ENCODE measurements around the gene NT5DC4. TPM values are rescaled to one million over a fixed set of nuclear protein-coding genes. Genes with fewer than 3 reads are reported as not detected.

The NT5DC4 gene
- total RNA-seq, 2 experiments from 2014 or later: not detected

DNA sequence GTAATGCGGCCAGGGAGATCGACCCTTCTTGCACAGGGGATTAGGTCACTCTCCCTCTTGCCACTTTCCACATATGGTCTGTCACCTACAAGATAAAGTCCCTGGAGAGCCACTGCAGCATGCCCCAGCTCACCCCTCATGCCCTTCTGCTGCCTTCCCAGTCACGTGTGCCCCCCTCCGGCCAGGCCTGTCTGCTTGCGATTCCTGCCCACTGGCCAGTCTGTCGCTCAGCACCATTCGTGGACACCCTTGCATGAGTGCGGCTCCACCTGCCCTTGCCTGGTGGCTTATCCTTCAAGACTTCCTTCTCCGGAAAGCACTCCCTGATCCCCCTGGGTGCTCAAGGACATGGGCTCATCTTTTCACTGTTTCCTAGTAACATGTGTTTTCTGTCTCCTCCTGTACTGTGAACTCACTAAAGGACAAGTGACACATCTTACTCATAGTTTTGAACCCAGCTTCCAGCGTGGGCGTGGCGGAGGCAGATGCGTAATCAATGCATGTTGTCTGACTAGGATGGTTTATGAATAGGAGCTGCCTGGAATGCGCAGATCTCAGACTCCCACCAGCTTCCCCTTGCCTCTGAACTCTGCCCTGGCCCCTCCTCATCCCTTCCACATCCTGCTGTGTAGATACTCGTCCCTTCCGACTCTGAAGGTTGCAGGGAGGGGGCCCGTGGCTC is 7.8 kb upstream of the NT5DC4 start:
- H3K27ac Mint-ChIP-seq: no peak overlapping the region
- H3K27me3 Mint-ChIP-seq: peaks cover 2% of the 10 kb centered on the region
- no peak overlapping the region for H3K4me3 Mint-ChIP-seq
- peaks cover 3% of the 10 kb centered on the region for H3K9me3 Mint-ChIP-seq
- ChIA-PET CTCF (interaction anchor here (1.0 to 1.3 kb wide), 4 partner anchors 14 to 229 kb away, joined by 3 to 6 read pairs (median 4); partner anchors contain the start of gene SLC20A1), POLR2A (no interaction called here)
- H3K4me1 Mint-ChIP-seq (ENCODE audit: low read depth): peaks cover 11% of the 10 kb centered on the region
- DNase-seq (peak; percentile 73), ATAC-seq (peak; percentile 61)
- TF ChIP-seq, protein P1, sequence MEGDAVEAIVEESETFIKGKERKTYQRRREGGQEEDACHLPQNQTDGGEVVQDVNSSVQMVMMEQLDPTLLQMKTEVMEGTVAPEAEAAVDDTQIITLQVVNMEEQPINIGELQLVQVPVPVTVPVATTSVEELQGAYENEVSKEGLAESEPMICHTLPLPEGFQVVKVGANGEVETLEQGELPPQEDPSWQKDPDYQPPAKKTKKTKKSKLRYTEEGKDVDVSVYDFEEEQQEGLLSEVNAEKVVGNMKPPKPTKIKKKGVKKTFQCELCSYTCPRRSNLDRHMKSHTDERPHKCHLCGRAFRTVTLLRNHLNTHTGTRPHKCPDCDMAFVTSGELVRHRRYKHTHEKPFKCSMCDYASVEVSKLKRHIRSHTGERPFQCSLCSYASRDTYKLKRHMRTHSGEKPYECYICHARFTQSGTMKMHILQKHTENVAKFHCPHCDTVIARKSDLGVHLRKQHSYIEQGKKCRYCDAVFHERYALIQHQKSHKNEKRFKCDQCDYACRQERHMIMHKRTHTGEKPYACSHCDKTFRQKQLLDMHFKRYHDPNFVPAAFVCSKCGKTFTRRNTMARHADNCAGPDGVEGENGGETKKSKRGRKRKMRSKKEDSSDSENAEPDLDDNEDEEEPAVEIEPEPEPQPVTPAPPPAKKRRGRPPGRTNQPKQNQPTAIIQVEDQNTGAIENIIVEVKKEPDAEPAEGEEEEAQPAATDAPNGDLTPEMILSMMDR (IDR thresholded peaks at IDR 0.05): no peak
- intact Hi-C loops (cut with micrococcal nuclease): no loop called here
- no peaks in the 10 kb centered on the region for H3K36me3 Mint-ChIP-seq (ENCODE audit: low read depth)

DNA sequence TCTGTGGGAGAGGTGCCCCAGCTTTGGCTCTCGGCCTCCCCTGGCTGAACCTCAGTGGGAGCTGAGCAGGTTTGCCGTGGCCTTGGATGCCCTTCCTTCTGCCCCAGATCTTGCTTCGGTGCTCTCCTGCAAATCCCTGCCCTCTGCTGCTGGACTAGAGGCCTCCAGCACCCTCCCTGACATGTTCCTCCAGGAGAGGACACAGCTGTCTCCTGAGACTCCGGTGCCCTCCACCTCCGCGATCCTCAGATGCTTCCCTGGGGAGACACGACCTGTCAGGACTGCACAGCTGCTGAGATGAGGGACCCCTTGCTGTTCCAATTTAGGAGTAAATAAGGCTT is 7.3 kb upstream of the NT5DC4 start:
- Mint-ChIP-seq H3K27me3 (peaks cover 2% of the 10 kb centered on the region), H3K36me3 (ENCODE audit: low read depth) (no peaks in the 10 kb centered on the region), H3K9me3 (peaks cover 3% of the 10 kb centered on the region), H3K4me1 (ENCODE audit: low read depth) (peaks cover 7% of the 10 kb centered on the region), H3K4me3 (no peak overlapping the region), H3K27ac (no peak overlapping the region)
- ChIA-PET POLR2A (interaction anchor here (1.3 kb wide), 1 partner anchor 12 kb away, joined by 3 read pairs; no protein-coding TSS in a partner anchor), CTCF (interaction anchor here (1.0 to 1.1 kb wide), 2 partner anchors 68 to 83 kb away, joined by 3 to 4 read pairs; partner anchors contain the start of gene SLC20A1)
- ATAC-seq (no peak), DNase-seq (no peak)
- TF ChIP-seq, protein P1 (IDR thresholded peaks at IDR 0.05): no peak
- intact Hi-C loops (cut with micrococcal nuclease): no loop called here

DNA sequence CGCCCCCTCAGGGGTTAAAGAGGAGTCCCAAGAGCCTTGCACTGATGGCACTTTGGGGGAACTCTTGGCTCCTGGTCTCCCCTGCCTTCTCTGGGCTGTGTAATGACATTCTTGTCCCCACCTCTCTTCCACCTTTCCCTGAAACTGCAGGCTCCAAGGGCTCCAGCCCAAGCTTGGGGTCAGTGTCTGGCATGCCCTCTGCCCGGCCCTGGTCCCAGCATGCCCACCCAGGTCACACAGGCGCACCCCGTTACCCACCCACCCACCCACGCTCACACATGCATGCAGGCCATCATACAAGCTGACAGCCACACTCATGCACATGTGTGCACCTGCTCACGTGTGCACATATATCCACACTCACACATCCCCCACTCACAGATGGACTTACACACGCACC is 6.9 kb upstream of the NT5DC4 start:
- H3K9me3 Mint-ChIP-seq: peaks cover 3% of the 10 kb centered on the region
- intact Hi-C loops (cut with micrococcal nuclease): no loop called here
- H3K27me3 Mint-ChIP-seq: peaks cover 2% of the 10 kb centered on the region
- peaks cover 7% of the 10 kb centered on the region for H3K4me1 Mint-ChIP-seq (ENCODE audit: low read depth)
- DNase-seq (no peak), ATAC-seq (no peak)
- TF ChIP-seq, protein P1 (IDR thresholded peaks at IDR 0.05): no peak
- no peaks in the 10 kb centered on the region for H3K36me3 Mint-ChIP-seq (ENCODE audit: low read depth)
- H3K27ac Mint-ChIP-seq: no peak overlapping the region
- H3K4me3 Mint-ChIP-seq: no peak overlapping the region
- CTCF ChIA-PET: interaction anchor here (1.0 to 1.1 kb wide), 2 partner anchors 69 to 83 kb away, joined by 3 to 4 read pairs; partner anchors contain the start of gene SLC20A1
- POLR2A ChIA-PET: interaction anchor here (1.3 kb wide), 1 partner anchor 12 kb away, joined by 3 read pairs; no protein-coding TSS in a partner anchor

DNA sequence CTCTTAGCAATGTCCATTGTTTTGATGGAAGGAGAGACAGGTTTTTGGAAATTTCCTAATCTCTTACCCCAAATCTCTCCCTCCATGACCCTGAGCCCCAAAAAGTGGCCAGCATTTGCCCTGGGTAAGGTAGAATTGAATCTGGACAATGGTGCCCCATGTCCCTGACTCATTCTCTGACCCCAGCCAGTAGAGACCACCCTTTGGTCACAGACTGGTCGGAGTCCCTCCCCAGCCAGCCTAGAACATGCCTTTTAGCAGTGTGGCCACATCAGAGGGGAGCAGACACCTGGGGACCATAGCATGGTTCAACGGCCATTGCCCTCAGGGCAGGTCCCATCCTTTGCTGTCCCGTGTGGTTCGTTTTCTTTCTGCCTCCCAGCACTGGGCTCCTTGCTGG is 6.5 kb upstream of the NT5DC4 start:
- no peak overlapping the region for H3K27ac Mint-ChIP-seq
- POLR2A ChIA-PET: interaction anchor here (1.3 kb wide), 1 partner anchor 11 kb away, joined by 3 read pairs; no protein-coding TSS in a partner anchor
- CTCF ChIA-PET: no interaction called here
- ATAC-seq (no peak), DNase-seq (no peak)
- H3K36me3 Mint-ChIP-seq (ENCODE audit: low read depth): no peaks in the 10 kb centered on the region
- peaks cover 3% of the 10 kb centered on the region for H3K9me3 Mint-ChIP-seq
- peaks cover 7% of the 10 kb centered on the region for H3K4me1 Mint-ChIP-seq (ENCODE audit: low read depth)
- intact Hi-C loops (cut with micrococcal nuclease): no loop called here
- no peak overlapping the region for H3K4me3 Mint-ChIP-seq
- TF ChIP-seq, protein P1 (IDR thresholded peaks at IDR 0.05): no peak
- H3K27me3 Mint-ChIP-seq: peaks cover 2% of the 10 kb centered on the region
